Right atrium auricular region (tissue), 2 donors: ENCODE data around the gene TOP3A. TPM values are rescaled to one million over a fixed set of nuclear protein-coding genes. Genes with fewer than 3 reads are reported as not detected.

Source experiments
- DNase-seq: peaks from one replicate; pipeline ENCODE4 v3.0.0-alpha.2; 2019; ENCODE audit warnings: low spot score
- H3K27ac ChIP-seq, 2 donors: fragments of 200-600 bp; sonication (generic); 1 replicate in 1 of 2; 2 replicates in 1 of 2; pipeline ENCODE4 v1.5.1; 2016 to 2019
- H3K27me3 ChIP-seq, 2 donors: fragments of 200-600 bp; sonication (generic); one replicate each; pipeline versions ENCODE4 v1.5.1 to v1.6.0; 2017 to 2019
- H3K36me3 ChIP-seq: fragments of 200-600 bp; sonication (generic); one replicate; pipeline ENCODE4 v1.5.1; 2016
- H3K4me1 ChIP-seq, 2 donors: fragments of 200-600 bp; sonication (generic); one replicate each; pipeline versions ENCODE4 v1.5.1 to v1.6.0; 2017 to 2019
- H3K4me3 ChIP-seq, 2 donors: fragments of 200-600 bp; sonication (generic); 1 replicate in 1 of 2; 2 replicates in 1 of 2; pipeline ENCODE4 v1.5.1; 2017 to 2019; ENCODE audit warnings: mild to moderate bottlenecking in 1 of 2, moderate library complexity in 1 of 2
- H3K9me3 ChIP-seq, 2 donors: fragments of 200-600 bp; sonication (generic); one replicate each; pipeline ENCODE4 v1.5.1; 2019
- total RNA-seq, 2 donors: library from RNA; depleted of rRNA; stranded (reverse); fragments of >200 nt; gene quantifications; one replicate each; pipeline ENCODE4 v1.1.0, GENCODE V29; 2016
- TF ChIP-seq, protein P1 (sequence below), 2 donors: fragments of 200-600 bp; sonication (generic); IDR thresholded peaks; one replicate each; pipeline ENCODE4 v1.5.1; 2019; ENCODE audit warnings: antibody characterized with exemption in 2 of 2

The TOP3A gene
- total RNA-seq, 2 donors from 2014 or later: 12.6 to 18.8 TPM

DNA sequence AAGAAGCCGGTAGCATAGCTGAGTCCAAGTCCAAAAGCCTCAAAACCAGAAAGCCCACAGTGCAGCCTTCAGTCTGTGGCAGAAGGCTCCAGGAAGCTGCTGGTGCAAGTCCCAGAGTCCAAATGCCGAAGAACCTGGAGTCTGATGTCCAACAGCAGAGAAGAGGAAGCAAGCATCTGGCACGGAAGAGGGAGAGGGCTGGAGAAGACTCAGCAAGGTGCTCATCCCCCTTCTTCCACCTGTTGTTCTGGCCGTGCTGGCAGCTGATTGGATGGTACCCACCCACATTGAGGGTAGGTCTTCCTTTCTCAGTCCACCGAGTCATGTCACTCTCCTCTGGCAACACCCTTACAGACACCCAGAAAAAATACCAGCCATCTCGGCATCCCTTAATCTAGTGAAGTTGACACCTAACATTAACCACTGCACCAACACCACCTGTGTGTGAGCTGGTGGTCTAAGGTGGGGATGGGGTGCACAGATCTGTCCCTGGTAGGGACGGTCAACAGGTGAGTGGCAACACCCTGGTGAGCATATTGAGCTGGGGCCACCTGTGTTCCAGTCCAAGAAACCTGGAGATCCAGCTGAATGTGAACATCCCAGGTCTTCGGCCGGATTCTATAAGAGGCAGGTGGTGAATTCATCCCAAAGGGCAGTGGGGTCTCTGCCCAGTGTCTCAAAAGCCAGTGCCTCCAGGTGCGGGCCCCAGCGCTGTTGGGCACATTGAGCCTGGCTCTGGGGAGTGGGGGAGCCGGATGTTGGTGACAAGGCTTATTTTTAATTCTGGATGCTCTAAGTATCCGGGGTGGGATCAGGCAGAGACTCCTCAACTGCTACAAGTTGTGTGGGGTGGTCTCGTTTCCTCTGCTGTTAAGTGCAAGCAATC, 44.5 kb downstream of the TOP3A start:
- DNase-seq: no peak

DNA sequence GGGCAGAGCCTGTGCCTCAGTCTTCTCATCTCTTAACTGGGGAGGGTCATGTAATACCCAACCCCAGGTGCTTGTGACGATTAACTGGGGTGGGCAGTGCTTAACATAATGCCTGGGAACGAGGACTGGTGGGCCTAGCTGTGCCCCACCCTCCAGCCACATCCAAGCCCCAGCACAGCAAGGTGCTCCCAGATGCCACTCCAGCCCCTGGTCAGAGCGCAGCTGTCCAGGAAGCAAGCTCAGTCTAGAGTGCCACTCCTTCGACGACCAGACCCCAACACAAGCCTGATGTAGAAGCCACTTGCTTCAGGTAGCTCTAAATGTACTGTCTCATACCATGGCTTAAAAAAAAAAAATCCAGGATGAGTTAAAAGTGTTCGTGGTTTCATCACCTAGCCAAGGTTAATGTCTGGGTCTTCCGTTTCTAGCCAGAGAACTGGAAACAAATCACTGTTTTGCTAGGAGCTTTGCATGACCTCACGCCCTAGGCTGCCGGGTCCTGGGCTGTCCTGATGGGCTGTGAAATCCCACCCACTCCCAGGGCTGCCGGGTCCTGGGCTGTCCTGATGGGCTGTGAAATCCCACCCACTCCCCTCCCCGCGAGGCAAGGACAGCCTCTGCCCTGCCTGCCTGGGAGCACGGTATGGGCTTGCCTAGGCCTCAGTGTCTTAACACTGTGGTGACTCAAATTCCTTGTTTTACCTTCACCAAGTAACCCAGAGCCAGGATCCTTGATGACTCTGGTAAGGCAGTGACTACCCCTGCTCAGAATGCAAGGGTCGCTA, 46.7 kb downstream of the TOP3A start:
- Histone ChIP-seq H3K9me3 (no peaks in the 10 kb centered on the region), H3K36me3 (peaks cover 31% of the 10 kb centered on the region), H3K27ac (no peak overlapping the region), H3K27me3 (no peaks in the 10 kb centered on the region), H3K4me3 (no peak overlapping the region), H3K4me1 (peaks cover 0 to under 1% of the 10 kb centered on the region in 2 donors)
- DNase-seq: no peak
- TF ChIP-seq, protein P1, sequence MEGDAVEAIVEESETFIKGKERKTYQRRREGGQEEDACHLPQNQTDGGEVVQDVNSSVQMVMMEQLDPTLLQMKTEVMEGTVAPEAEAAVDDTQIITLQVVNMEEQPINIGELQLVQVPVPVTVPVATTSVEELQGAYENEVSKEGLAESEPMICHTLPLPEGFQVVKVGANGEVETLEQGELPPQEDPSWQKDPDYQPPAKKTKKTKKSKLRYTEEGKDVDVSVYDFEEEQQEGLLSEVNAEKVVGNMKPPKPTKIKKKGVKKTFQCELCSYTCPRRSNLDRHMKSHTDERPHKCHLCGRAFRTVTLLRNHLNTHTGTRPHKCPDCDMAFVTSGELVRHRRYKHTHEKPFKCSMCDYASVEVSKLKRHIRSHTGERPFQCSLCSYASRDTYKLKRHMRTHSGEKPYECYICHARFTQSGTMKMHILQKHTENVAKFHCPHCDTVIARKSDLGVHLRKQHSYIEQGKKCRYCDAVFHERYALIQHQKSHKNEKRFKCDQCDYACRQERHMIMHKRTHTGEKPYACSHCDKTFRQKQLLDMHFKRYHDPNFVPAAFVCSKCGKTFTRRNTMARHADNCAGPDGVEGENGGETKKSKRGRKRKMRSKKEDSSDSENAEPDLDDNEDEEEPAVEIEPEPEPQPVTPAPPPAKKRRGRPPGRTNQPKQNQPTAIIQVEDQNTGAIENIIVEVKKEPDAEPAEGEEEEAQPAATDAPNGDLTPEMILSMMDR (IDR thresholded peaks at IDR 0.05): no peak

More for the DNA sequence above, 44.5 kb downstream of the TOP3A start:
- Histone ChIP-seq H3K4me1 (no peaks in the 10 kb centered on the region), H3K27me3 (no peaks in the 10 kb centered on the region), H3K36me3 (peaks cover 17% of the 10 kb centered on the region), H3K27ac (no peak overlapping the region), H3K4me3 (no peak overlapping the region), H3K9me3 (no peaks in the 10 kb centered on the region)
- TF ChIP-seq, protein P1 (IDR thresholded peaks at IDR 0.05): no peak

DNA sequence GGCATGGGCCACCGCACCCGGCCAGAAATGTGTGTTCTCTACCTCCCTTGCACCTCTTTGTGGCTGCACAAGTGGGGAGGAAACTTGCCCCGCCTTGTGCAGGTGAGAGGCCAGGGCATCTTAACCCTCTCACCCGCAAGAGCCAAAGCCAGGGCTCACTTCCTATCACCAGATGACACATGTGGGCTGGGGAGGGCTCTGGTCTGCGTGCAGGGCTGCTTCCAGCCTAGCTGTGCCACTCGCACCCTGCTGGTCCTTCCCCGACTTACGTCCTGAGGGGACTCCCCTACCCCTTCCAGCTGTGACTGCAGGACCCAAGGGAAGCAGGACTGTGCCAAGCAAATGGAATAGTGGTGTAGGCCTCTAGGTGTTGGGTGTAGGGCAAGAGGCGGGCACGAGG, 47.4 kb downstream of the TOP3A start:
- Histone ChIP-seq H3K27me3 (no peaks in the 10 kb centered on the region), H3K9me3 (no peaks in the 10 kb centered on the region), H3K36me3 (peaks cover 34% of the 10 kb centered on the region), H3K27ac (no peak overlapping the region), H3K4me3 (no peak overlapping the region), H3K4me1 (peaks cover 0 to 8% of the 10 kb centered on the region in 2 donors)
- DNase-seq: no peak
- TF ChIP-seq, protein P1 (IDR thresholded peaks at IDR 0.05): no peak

DNA sequence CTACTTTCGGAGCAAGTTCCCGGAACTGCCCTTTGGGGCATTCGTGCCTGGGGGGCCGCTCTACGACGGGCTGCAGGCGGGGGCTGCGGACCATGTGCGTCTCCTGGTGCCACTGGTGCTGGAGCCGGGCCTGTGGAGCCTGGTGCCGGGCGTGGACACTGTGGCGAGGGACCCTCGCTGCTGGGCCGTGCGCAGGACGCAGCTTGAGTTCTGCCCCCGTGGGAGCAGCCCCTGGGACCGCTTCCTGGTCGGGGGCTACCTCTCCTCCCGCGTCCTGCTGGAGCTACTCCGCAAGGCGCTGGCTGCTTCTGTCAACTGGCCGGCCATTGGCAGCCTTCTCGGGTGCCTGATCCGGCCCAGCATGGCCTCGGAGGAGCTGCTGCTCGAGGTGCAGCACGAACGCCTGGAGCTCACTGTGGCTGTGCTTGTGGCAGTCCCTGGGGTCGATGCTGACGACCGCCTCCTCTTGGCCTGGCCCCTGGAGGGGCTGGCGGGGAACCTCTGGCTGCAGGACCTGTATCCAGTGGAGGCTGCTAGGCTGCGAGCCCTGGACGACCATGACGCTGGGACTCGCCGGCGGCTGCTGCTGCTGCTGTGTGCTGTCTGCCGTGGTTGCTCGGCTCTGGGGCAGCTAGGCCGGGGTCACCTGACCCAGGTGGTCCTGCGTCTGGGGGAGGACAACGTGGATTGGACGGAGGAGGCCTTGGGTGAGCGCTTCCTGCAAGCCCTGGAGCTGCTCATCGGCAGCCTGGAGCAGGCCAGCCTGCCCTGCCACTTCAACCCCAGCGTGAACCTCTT, 50.7 kb downstream of the TOP3A start:
- no peak for DNase-seq
- peaks cover 34% of the 10 kb centered on the region for H3K36me3 ChIP-seq

DNA sequence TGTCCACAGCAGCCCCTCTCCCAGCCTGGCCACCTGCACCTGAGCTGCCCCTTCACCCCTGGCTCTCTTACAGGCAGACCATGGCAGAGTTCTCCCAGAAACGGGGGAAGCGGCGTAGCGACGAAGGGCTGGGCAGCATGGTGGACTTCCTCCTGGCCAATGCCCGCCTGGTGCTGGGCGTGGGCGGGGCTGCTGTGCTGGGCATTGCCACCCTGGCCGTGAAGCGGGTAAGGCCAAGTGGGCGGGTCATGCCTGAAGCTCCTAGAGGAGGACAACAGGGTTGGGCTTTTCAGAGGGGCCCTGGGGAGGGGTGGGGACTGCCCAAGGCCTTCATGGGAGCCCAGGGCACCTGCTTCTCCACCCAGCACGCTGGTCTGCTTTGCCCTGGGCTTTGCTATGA, 52.2 kb downstream of the TOP3A start:
- TF ChIP-seq, protein P1 (IDR thresholded peaks at IDR 0.05): no peak
- Histone ChIP-seq H3K36me3 (peaks cover 34% of the 10 kb centered on the region), H3K4me3 (no peak overlapping the region), H3K27ac (peak overlapping the region; percentile 96 to 97), H3K9me3 (no peaks in the 10 kb centered on the region), H3K27me3 (no peaks in the 10 kb centered on the region), H3K4me1 (peaks cover 0 to 38% of the 10 kb centered on the region in 2 donors)
- no peak for DNase-seq

More for the DNA sequence above, 50.7 kb downstream of the TOP3A start:
- Histone ChIP-seq H3K27ac (no peak overlapping the region), H3K4me3 (no peak overlapping the region), H3K4me1 (peaks cover 0 to 32% of the 10 kb centered on the region in 2 donors), H3K9me3 (no peaks in the 10 kb centered on the region), H3K27me3 (no peaks in the 10 kb centered on the region)
- TF ChIP-seq, protein P1 (IDR thresholded peaks at IDR 0.05): no peak
